Upper lobe of left lung (tissue), 6 donors: ENCODE data around the gene CENPX. TPM values are rescaled to one million over a fixed set of nuclear protein-coding genes. Genes with fewer than 3 reads are reported as not detected.

ENCODE experiments used
- ATAC-seq, 2 donors: fragments of 200-7000 bp; cut with Tn5 transposase; one replicate each; pipeline ENCODE4 v1.9.1; 2022; ENCODE audit warnings: mild to moderate bottlenecking in 2 of 2, moderate library complexity in 2 of 2; ENCODE audit not compliant: low FRiP score in 2 of 2
- DNase-seq, 2 donors: peaks; one replicate each; pipeline ENCODE4 v3.0.0-alpha.2; 2019 to 2020
- H3K27ac ChIP-seq, 4 donors: fragments of 200-600 bp; sonication (generic); one replicate each; pipeline ENCODE4 v1.5.1; 2016 to 2019
- H3K27me3 ChIP-seq, 4 donors: fragments of 200-600 bp; sonication (generic); one replicate each; pipeline ENCODE4 v1.5.1; 2017 to 2019
- H3K36me3 ChIP-seq, 4 donors: fragments of 200-600 bp; sonication (generic); one replicate each; pipeline ENCODE4 v1.5.1; 2016 to 2019
- H3K4me1 ChIP-seq, 4 donors: fragments of 200-600 bp; sonication (generic); one replicate each; pipeline ENCODE4 v1.5.1; 2018 to 2019
- H3K4me3 ChIP-seq, 4 donors: fragments of 200-600 bp; sonication (generic); one replicate each; pipeline ENCODE4 v1.5.1; 2017 to 2019; ENCODE audit warnings: mild to moderate bottlenecking in 2 of 4, moderate library complexity in 1 of 4
- H3K9me3 ChIP-seq, 4 donors: fragments of 200-600 bp; sonication (generic); one replicate each; pipeline ENCODE4 v1.5.1; 2018 to 2019
- CTCF ChIP-seq, 6 experiments: fragments of 450-650 bp in 4 of 6; fragments of 200-600 bp in 2 of 6; sonication (generic) in 2 of 6; IDR thresholded peaks; one replicate each; pipeline ENCODE4 v1.5.1; 2016 to 2019; ENCODE audit warnings: antibody characterized with exemption in 6 of 6
- EP300 ChIP-seq, 4 donors: sonication (generic); formaldehyde crosslinking; IDR thresholded peaks; one replicate each; pipeline ENCODE4 v1.5.1; 2017; ENCODE audit warnings: antibody characterized with exemption in 4 of 4, control low read depth in 2 of 4
- POLR2A ChIP-seq, 4 donors: fragments of 450-650 bp; IDR thresholded peaks; one replicate each; pipeline ENCODE4 v1.5.1; 2016 to 2017; ENCODE audit warnings: antibody characterized with exemption in 4 of 4, mild to moderate bottlenecking in 2 of 4
- POLR2AphosphoS5 ChIP-seq, 2 donors: sonication (generic); formaldehyde crosslinking; IDR thresholded peaks; one replicate each; pipeline ENCODE4 v1.5.1; 2017; ENCODE audit warnings: antibody characterized with exemption in 2 of 2
- WGBS, 2 donors: methylation state at CpG; one replicate each; pipeline ENCODE4 v1.1.5; 2017 to 2018; 5-methylcytosine and 5-hydroxymethylcytosine counted together
- total RNA-seq, 6 donors: library from RNA; depleted of rRNA in 4 of 6; stranded (reverse); fragments of >200 nt in 4 of 6; gene quantifications; one replicate each; pipeline versions ENCODE4 v1.1.0 to v1.2.1, GENCODE V29; 2016 to 2021
- donor health status: DM: no; HTN: no; CAD: no; lungs with moderate emphysema.
- donor health status: DM: no; HTN: yes; CAD: no; lungs with severe emphysema.

CENPX gene
- total RNA-seq, 6 donors from 2014 or later = 24.1 to 60.5 (median 47.8) TPM

- ATAC-seq (no peak), DNase-seq (peak in 1 of 2 donors; percentile 87)
- whole genome bisulfite sequencing, 2 donors = 77 to 85% methylated on average over 11 to 14 of the region's 14 CpGs
- no peaks in the 10 kb centered on the region for H3K9me3 ChIP-seq
- H3K27me3 ChIP-seq = no peaks in the 10 kb centered on the region
- H3K4me1 ChIP-seq = peaks cover 21 to 53% (median 41%) of the 10 kb centered on the region in 4 donors
- no peak overlapping the region for H3K4me3 ChIP-seq
- peaks cover 0 to 21% (median 2%) of the 10 kb centered on the region in 4 donors for H3K36me3 ChIP-seq
- TF ChIP-seq CTCF (IDR thresholded peaks at IDR 0.05) (no peak), POLR2AphosphoS5 (IDR thresholded peaks at IDR 0.05) (no peak), POLR2A (IDR thresholded peaks at IDR 0.05) (no peak), EP300 (IDR thresholded peaks at IDR 0.05) (no peak)
- H3K27ac ChIP-seq = no peak overlapping the region
Measured at GRCh38 chr17:82020572-82021106, 2.0 kb downstream of the CENPX start.

GRCh38 chr17:82019690-82020571, 2.7 kb downstream of the CENPX start:
- Histone ChIP-seq H3K27ac (no peak overlapping the region), H3K36me3 (peaks cover 0 to 21% (median 2%) of the 10 kb centered on the region in 4 donors), H3K27me3 (no peaks in the 10 kb centered on the region), H3K9me3 (no peaks in the 10 kb centered on the region), H3K4me1 (peaks cover 21 to 54% (median 41%) of the 10 kb centered on the region in 4 donors), H3K4me3 (no peak overlapping the region)
- TF ChIP-seq CTCF (IDR thresholded peaks at IDR 0.05) (peak; percentile 61 to 74 (median 72)), POLR2AphosphoS5 (IDR thresholded peaks at IDR 0.05) (no peak), EP300 (IDR thresholded peaks at IDR 0.05) (no peak), POLR2A (IDR thresholded peaks at IDR 0.05) (no peak)
- no peak for ATAC-seq
- 57 to 65% methylated on average over 13 to 22 of the region's 34 CpGs for WGBS, 2 donors
- DNase-seq = peak; percentile 63 to 89

- peak overlapping the region in 1 of 4 donors; percentile 54 for H3K27ac ChIP-seq
- no peaks in the 10 kb centered on the region for H3K27me3 ChIP-seq
- H3K4me3 ChIP-seq = no peak overlapping the region
- H3K36me3 ChIP-seq = peaks cover 0 to 21% (median 2%) of the 10 kb centered on the region in 4 donors
- no peak for TF ChIP-seq EP300 (IDR thresholded peaks at IDR 0.05)
- no peak for TF ChIP-seq POLR2A (IDR thresholded peaks at IDR 0.05)
- no peak for TF ChIP-seq POLR2AphosphoS5 (IDR thresholded peaks at IDR 0.05)
- TF ChIP-seq CTCF (IDR thresholded peaks at IDR 0.05) = no peak
- ATAC-seq = no peak
- WGBS, 2 donors = 85 to 88% methylated on average over 7 to 16 of the region's 33 CpGs
- H3K9me3 ChIP-seq = no peaks in the 10 kb centered on the region
- peak in 1 of 2 donors; percentile 82 for DNase-seq
- peaks cover 20 to 60% (median 42%) of the 10 kb centered on the region in 4 donors for H3K4me1 ChIP-seq
Measured at GRCh38 chr17:82018989-82019689, 3.5 kb downstream of the CENPX start.

GRCh38 chr17:82018152-82018988, 4.3 kb downstream of the CENPX start:
- no peaks in the 10 kb centered on the region for H3K27me3 ChIP-seq
- H3K36me3 ChIP-seq = peaks cover 0 to 21% (median 2%) of the 10 kb centered on the region in 4 donors
- WGBS, 2 donors = 54 to 78% methylated on average over 3 to 19 of the region's 19 CpGs
- DNase-seq (peak in 1 of 2 donors; percentile 83), ATAC-seq (no peak)
- peak overlapping the region in 2 of 4 donors; percentile 17 to 54 for H3K27ac ChIP-seq
- H3K4me3 ChIP-seq = no peak overlapping the region
- H3K4me1 ChIP-seq = peaks cover 13 to 59% (median 39%) of the 10 kb centered on the region in 4 donors
- H3K9me3 ChIP-seq = no peaks in the 10 kb centered on the region
- TF ChIP-seq POLR2AphosphoS5 (IDR thresholded peaks at IDR 0.05) (no peak), POLR2A (IDR thresholded peaks at IDR 0.05) (no peak), EP300 (IDR thresholded peaks at IDR 0.05) (no peak), CTCF (IDR thresholded peaks at IDR 0.05) (no peak)
